Epithelial cell of proximal tubule (primary cell): Measurements from ENCODE around the gene ARSI. TPM values are rescaled to one million over a fixed set of nuclear protein-coding genes. Genes with fewer than 3 reads are reported as not detected.

Experiments used
- DNase-seq: peaks from one replicate; pipeline ENCODE4 v3.0.0-alpha.2; 2011; ENCODE audit warnings: low read depth
- H3K4me3 ChIP-seq: 2 replicates; pipeline ENCODE4 v1.5.1; 2011; ENCODE audit warnings: low read depth, mild to moderate bottlenecking, low read length
- CTCF ChIP-seq: conservative IDR thresholded peaks from 2 replicates; pipeline ENCODE4 v1.5.1; 2012; ENCODE audit warnings: low read depth, mild to moderate bottlenecking, low read length
- total RNA-seq: library from RNA; depleted of rRNA; stranded (reverse); fragments of >200 nt; gene quantifications from 2 replicates; pipeline ENCODE4 v1.2.3, GENCODE V29; 2015

ARSI gene
- total RNA-seq, 1 donor from 2014 or later = 5.7 TPM

DNA sequence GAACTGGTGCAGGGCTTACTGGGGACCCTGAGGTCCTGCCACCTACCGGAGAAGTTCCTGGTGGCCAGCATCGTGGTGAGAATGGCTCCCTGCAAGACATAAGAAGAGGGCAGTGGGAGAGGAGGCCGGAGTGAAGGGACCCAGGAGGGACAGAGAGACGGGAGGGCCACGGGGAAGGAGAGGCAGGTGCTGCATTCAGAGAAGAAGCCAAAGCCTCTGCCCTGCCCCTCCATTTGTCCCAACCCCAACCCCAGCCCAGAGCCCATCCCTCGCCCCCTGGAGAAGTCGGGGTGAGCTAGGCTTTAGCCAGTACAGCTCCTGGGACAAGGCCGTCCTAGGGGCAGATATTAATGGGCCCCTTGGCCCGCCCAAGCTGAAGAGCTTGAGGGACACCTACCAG, 55.0 kb downstream of the ARSI start:
- no peak for DNase-seq
- no peak overlapping the region for H3K4me3 ChIP-seq
- no peak for TF ChIP-seq CTCF

- no peak for TF ChIP-seq CTCF
- DNase-seq = no peak
- no peak overlapping the region for H3K4me3 ChIP-seq
These were observed 55.9 kb downstream of the ARSI start for GRCh38 chr5:150246835-150247234.

- DNase-seq = no peak
- no peak for TF ChIP-seq CTCF
- H3K4me3 ChIP-seq = no peak overlapping the region
These were observed 56.3 kb downstream of the ARSI start for GRCh38 chr5:150246429-150246828.

Other genes starting within 250 kb of the ARSI start
- not detected in 2 replicates for gene CSF1R, start 216.4 kb downstream of the ARSI start, total RNA-seq
- gene PDGFRB, start 147.1 kb downstream of the ARSI start, total RNA-seq = 2.2 and 4.6 TPM in 2 replicates
- not detected in 2 replicates for gene CDX1, start 136.1 kb downstream of the ARSI start, total RNA-seq
- gene SLC6A7, start 112.8 kb downstream of the ARSI start, total RNA-seq = not detected in 2 replicates
- not detected in 2 replicates for gene CAMK2A, start 13.1 kb downstream of the ARSI start, total RNA-seq
- 44.3 and 79.9 TPM in 2 replicates for gene TCOF1, start 54.8 kb upstream of the ARSI start, total RNA-seq
- gene CD74, start 110.0 kb upstream of the ARSI start, total RNA-seq = 31.2 and 54.4 TPM in 2 replicates
- gene RPS14, start 146.8 kb upstream of the ARSI start, total RNA-seq = 2,963 and 3,646 TPM in 2 replicates
- gene NDST1, start 205.2 kb upstream of the ARSI start, total RNA-seq = 64.2 and 65.4 TPM in 2 replicates